Osteocyte (in vitro differentiated cells): ENCODE results near the gene NXN. TPM values are rescaled to one million over a fixed set of nuclear protein-coding genes. Genes with fewer than 3 reads are reported as not detected.
"Not testable (repeated sequence)": the region's sequence is repeated elsewhere in the genome, so short reads cannot be mapped to it uniquely, and the experiment has no call there.

Source experiments
- DNase-seq: peaks from one replicate; pipeline ENCODE4 v3.0.0; 2021; ENCODE audit warnings: mixed read lengths; ENCODE audit not compliant: unreplicated experiment; ENCODE audit errors: extremely low spot score
- H3K27ac Mint-ChIP-seq: one replicate; pipeline ENCODE4 v1.8.0; 2021; ENCODE audit warnings: mild to moderate bottlenecking, mixed read lengths; ENCODE audit not compliant: unreplicated experiment
- H3K27me3 Mint-ChIP-seq: one replicate; pipeline ENCODE4 v1.8.0; 2021; ENCODE audit warnings: mixed read lengths; ENCODE audit not compliant: unreplicated experiment
- H3K36me3 Mint-ChIP-seq: one replicate; pipeline ENCODE4 v1.8.0; 2021; ENCODE audit warnings: mixed read lengths; ENCODE audit not compliant: unreplicated experiment
- H3K4me1 Mint-ChIP-seq: one replicate; pipeline ENCODE4 v1.8.0; 2021; ENCODE audit warnings: mixed read lengths; ENCODE audit not compliant: unreplicated experiment
- H3K4me3 Mint-ChIP-seq: one replicate; pipeline ENCODE4 v1.8.0; 2021; ENCODE audit warnings: mild to moderate bottlenecking, moderate library complexity, mixed read lengths; ENCODE audit not compliant: unreplicated experiment
- H3K9me3 Mint-ChIP-seq: one replicate; pipeline ENCODE4 v1.8.0; 2021; ENCODE audit warnings: mixed read lengths; ENCODE audit not compliant: unreplicated experiment
- total RNA-seq: library from RNA; stranded (reverse); gene quantifications from 2 replicates; pipeline ENCODE4 v1.2.1, GENCODE V29; 2021
- TF ChIP-seq, protein P1 (sequence below): fragments of 200-600 bp; sonication (generic); IDR thresholded peaks from 2 replicates; pipeline ENCODE4 v1.5.0; 2021; ENCODE audit warnings: antibody characterized with exemption, mild to moderate bottlenecking, moderate library complexity

Gene NXN
- total RNA-seq, 1 donor from 2014 or later, result 123 TPM

DNA sequence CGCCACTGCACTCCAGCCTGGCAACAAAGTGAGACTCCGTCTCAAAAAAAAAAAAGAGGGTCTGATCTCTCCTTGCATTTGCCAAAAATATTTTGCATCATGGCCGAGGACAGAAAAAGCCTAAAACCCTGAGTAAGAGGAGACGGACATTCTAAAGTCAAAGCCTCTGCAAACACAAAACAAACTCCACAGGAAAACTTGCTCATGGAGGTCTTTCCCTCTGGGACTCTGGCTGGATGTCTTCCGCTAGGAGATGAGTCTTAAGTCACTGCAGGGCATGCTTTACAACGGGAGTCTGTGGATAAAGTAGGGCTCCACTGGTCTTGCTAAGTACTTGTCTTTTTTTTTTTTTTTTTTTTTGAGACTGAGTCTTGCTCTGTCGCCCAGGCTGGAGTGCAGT lies 123.4 kb downstream of the NXN start:
- H3K4me3 Mint-ChIP-seq, result no peak overlapping the region
- H3K9me3 Mint-ChIP-seq, result no peaks in the 10 kb centered on the region
- H3K27me3 Mint-ChIP-seq, result no peaks in the 10 kb centered on the region
- no peak for DNase-seq
- peak overlapping the region; percentile 48 for H3K27ac Mint-ChIP-seq
- TF ChIP-seq, protein P1, sequence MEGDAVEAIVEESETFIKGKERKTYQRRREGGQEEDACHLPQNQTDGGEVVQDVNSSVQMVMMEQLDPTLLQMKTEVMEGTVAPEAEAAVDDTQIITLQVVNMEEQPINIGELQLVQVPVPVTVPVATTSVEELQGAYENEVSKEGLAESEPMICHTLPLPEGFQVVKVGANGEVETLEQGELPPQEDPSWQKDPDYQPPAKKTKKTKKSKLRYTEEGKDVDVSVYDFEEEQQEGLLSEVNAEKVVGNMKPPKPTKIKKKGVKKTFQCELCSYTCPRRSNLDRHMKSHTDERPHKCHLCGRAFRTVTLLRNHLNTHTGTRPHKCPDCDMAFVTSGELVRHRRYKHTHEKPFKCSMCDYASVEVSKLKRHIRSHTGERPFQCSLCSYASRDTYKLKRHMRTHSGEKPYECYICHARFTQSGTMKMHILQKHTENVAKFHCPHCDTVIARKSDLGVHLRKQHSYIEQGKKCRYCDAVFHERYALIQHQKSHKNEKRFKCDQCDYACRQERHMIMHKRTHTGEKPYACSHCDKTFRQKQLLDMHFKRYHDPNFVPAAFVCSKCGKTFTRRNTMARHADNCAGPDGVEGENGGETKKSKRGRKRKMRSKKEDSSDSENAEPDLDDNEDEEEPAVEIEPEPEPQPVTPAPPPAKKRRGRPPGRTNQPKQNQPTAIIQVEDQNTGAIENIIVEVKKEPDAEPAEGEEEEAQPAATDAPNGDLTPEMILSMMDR, result no peak
- H3K36me3 Mint-ChIP-seq, result peaks cover 9% of the 10 kb centered on the region
- H3K4me1 Mint-ChIP-seq, result peaks cover 43% of the 10 kb centered on the region

DNA sequence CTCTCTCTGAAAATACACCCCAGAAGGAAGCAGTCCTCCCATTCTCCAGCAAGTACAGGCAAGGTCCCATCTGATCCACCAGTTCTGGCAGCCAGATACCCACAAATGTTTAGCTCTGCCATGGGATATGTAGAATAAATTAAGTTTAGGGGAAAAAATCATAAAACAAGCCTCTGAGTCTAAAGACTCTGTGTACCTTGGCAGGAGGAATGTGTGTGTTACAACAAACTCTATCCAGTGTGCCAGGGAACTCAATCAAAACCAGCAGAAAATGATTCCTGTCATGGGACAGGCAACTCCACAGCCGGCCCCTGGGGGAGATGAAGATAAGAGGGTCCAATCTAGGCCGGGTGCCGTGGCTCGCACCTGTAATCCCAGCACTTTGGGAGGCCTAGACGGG lies 124.0 kb downstream of the NXN start:
- Mint-ChIP-seq H3K27me3 (no peaks in the 10 kb centered on the region), H3K36me3 (peaks cover 5% of the 10 kb centered on the region), H3K27ac (peak overlapping the region; percentile 48), H3K4me3 (no peak overlapping the region), H3K4me1 (peaks cover 43% of the 10 kb centered on the region), H3K9me3 (no peaks in the 10 kb centered on the region)
- TF ChIP-seq, protein P1, result no peak
- DNase-seq, result no peak

DNA sequence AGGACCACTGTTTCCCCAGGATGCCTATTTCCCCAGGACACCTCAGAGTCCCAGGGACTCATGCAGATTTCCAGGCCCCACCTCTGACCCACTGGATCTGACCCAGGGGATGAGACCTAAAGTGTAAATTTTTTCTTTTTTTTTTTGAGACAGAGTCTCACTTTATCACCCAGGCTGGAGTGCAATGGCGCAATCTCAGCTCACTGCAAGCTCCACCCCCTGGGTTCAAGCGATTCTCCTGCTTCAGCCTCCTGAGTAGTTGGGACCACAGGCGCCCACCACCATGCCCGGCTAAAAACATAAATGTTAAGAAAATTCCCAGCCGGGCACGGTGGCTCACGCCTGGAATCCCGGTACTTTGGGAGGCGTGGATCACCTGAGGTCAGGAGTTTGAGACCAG lies 126.7 kb downstream of the NXN start:
- not testable (repeated sequence) for H3K27ac Mint-ChIP-seq, DNase-seq, H3K9me3 Mint-ChIP-seq, H3K4me3 Mint-ChIP-seq, H3K36me3 Mint-ChIP-seq, H3K27me3 Mint-ChIP-seq
- peaks cover 42% of the 10 kb centered on the region for H3K4me1 Mint-ChIP-seq

DNA sequence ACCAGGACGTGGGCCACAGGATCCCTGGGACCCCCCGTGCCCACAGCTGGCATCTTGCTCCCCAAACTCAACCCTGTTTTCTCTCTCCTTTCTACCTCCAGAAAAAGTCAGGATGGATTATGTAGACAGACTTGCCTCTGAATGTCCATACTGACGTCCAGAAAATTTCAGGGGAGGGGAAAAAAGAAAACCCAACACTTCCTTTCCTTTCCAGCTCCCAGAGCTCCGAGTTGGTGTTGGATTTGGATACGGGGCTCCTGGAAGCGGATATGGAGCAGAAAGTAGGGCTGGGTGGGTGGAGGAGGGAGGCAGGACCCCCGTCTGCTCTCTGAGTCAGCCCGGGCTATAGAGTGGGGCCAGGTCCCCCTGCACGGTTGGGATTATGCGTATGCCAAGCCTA lies 127.2 kb downstream of the NXN start:
- DNase-seq, result no peak
- Mint-ChIP-seq H3K4me1 (peaks cover 47% of the 10 kb centered on the region), H3K27me3 (no peaks in the 10 kb centered on the region), H3K9me3 (no peaks in the 10 kb centered on the region), H3K4me3 (no peak overlapping the region), H3K36me3 (peaks cover 5% of the 10 kb centered on the region), H3K27ac (no peak overlapping the region)
- TF ChIP-seq, protein P1, result no peak

DNA sequence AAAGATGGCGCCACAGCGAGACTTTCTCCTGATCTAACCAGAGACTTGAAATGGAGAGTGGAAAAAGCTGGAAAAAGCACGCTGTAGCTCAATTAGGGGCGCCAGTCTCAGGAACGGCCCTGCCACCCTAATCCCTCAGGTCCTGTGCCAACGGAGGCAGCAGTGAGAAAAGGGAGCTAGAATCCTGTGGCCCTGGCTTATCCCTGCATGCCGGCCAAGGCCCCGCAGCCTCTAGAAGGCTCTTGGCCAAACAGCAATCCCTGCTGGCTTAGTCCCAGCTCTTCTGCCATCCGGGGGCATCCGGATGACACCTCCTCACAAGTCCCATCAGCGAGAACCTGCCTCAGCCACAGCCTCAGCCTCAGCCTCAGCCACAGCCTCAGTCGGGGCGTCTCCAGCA lies 127.7 kb downstream of the NXN start:
- Mint-ChIP-seq H3K27ac (no peak overlapping the region), H3K27me3 (no peaks in the 10 kb centered on the region), H3K36me3 (peaks cover 3% of the 10 kb centered on the region), H3K4me3 (no peak overlapping the region), H3K9me3 (no peaks in the 10 kb centered on the region), H3K4me1 (peaks cover 49% of the 10 kb centered on the region)
- TF ChIP-seq, protein P1, result no peak
- DNase-seq, result no peak
